Astrocyte (in vitro differentiated cells and primary cell): ENCODE data around the gene DRG2.

Experiments used
- EZH2 ChIP-seq: IDR thresholded peaks from 2 replicates; pipeline ENCODE4 v1.6.1; 2012; ENCODE audit warnings: mild to moderate bottlenecking, low read length, inconsistent platforms; ENCODE audit not compliant: insufficient read depth
- TF ChIP-seq, protein P1 (sequence below): IDR thresholded peaks from 2 replicates; pipeline ENCODE4 v1.5.1; 2011; ENCODE audit warnings: low read depth, mild to moderate bottlenecking, inconsistent platforms, low read length, moderate library complexity; ENCODE audit not compliant: insufficient read depth

DNA sequence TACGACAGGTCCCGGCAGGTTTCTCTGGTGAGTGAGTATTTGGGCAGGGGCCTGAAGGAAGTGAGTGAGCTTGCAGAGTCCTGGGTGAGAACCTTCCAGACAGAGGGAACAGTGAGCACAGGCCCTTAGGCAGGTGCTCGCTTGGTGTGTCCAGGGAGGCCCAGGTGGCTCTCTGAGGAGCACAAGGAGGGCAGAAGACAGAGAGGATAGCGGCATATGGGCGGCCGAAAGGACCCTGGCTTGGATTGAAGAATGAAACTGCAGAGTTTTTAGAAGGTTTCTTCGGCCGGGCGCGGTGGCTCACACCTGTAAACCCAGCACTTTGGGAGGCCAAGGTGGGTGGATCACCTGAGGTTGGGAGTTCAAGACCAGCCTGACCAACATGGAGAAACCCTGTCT is 6.7 kb downstream of the DRG2 start:
- TF ChIP-seq, protein P1, sequence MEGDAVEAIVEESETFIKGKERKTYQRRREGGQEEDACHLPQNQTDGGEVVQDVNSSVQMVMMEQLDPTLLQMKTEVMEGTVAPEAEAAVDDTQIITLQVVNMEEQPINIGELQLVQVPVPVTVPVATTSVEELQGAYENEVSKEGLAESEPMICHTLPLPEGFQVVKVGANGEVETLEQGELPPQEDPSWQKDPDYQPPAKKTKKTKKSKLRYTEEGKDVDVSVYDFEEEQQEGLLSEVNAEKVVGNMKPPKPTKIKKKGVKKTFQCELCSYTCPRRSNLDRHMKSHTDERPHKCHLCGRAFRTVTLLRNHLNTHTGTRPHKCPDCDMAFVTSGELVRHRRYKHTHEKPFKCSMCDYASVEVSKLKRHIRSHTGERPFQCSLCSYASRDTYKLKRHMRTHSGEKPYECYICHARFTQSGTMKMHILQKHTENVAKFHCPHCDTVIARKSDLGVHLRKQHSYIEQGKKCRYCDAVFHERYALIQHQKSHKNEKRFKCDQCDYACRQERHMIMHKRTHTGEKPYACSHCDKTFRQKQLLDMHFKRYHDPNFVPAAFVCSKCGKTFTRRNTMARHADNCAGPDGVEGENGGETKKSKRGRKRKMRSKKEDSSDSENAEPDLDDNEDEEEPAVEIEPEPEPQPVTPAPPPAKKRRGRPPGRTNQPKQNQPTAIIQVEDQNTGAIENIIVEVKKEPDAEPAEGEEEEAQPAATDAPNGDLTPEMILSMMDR: no peak
- TF ChIP-seq EZH2: no peak
